PC-9 (cell line): Measurements from ENCODE around the gene UBTD2. TPM values are rescaled to one million over a fixed set of nuclear protein-coding genes. Genes with fewer than 3 reads are reported as not detected.

Experiments used
- BruUV-seq: library from RNA; stranded (reverse); fragments of 400-500 nt; replicated peaks from 2 replicates; lab custom pipeline; 2021; lab: Mats Ljungman, UMichigan
- CTCF ChIA-PET: fragments of 300-600 bp; sonication (Branson Sonifier 250); formaldehyde crosslinking; loops from one replicate; lab custom pipeline; 2022; ENCODE audit warnings: antibody characterized with exemption; lab: Charles Lee
- POLR2A ChIA-PET: fragments of 300-600 bp; sonication (Branson Sonifier 250); formaldehyde crosslinking; loops from one replicate; lab custom pipeline; 2022; ENCODE audit warnings: antibody characterized with exemption; ENCODE audit not compliant: unreplicated experiment; lab: Charles Lee
- DNase-seq, 2 experiments: peaks; one replicate each; pipeline versions ENCODE4 v3.0.0 to v3.0.0-alpha.2; 2015 to 2022; ENCODE audit warnings: mixed read lengths in 1 of 2
- H2AFZ ChIP-seq: fragments of 200-600 bp; sonication (generic); 2 replicates; pipeline ENCODE4 v1.8.1; 2017; ENCODE audit warnings: antibody characterized with exemption
- H3F3A ChIP-seq: fragments of 200-600 bp; sonication (generic); 2 replicates; pipeline ENCODE4 v1.8.1; 2017; ENCODE audit warnings: antibody characterized with exemption, mild to moderate bottlenecking, low read depth; ENCODE audit not compliant: insufficient read depth
- H3K27ac ChIP-seq: fragments of 200-600 bp; sonication (generic); 2 replicates; pipeline ENCODE4 v1.6.1; 2016; ENCODE audit warnings: mixed run types
- H3K27me3 ChIP-seq: fragments of 200-600 bp; sonication (generic); 2 replicates; pipeline ENCODE4 v1.6.1; 2016; ENCODE audit warnings: low read depth, mixed run types; ENCODE audit not compliant: insufficient read depth
- H3K36me3 ChIP-seq: fragments of 200-600 bp; sonication (generic); 2 replicates; pipeline ENCODE4 v1.6.1; 2016; ENCODE audit warnings: low read depth, mixed run types
- H3K4me1 ChIP-seq: fragments of 200-600 bp; sonication (generic); replicated peaks from 2 replicates; pipeline ENCODE4 v1.6.1; 2016; ENCODE audit warnings: mixed run types; ENCODE audit not compliant: insufficient read depth
- H3K4me2 ChIP-seq: fragments of 200-600 bp; sonication (generic); 2 replicates; pipeline ENCODE4 v1.6.1; 2017; ENCODE audit warnings: mixed run types
- H3K4me3 ChIP-seq: fragments of 200-600 bp; sonication (generic); 2 replicates; pipeline ENCODE4 v1.6.1; 2016; ENCODE audit warnings: mixed run types
- H3K79me2 ChIP-seq: fragments of 200-600 bp; sonication (generic); 2 replicates; pipeline ENCODE4 v1.6.1; 2017; ENCODE audit warnings: low read depth, mixed run types
- H3K9me2 ChIP-seq: fragments of 200-600 bp; sonication (generic); 2 replicates; pipeline ENCODE4 v1.8.1; 2017; ENCODE audit warnings: mild to moderate bottlenecking; ENCODE audit not compliant: insufficient read depth
- H3K9me3 ChIP-seq: fragments of 200-600 bp; sonication (generic); 2 replicates; pipeline ENCODE4 v1.8.1; 2016; ENCODE audit warnings: low read depth; ENCODE audit not compliant: insufficient read depth
- H4K20me1 ChIP-seq: fragments of 200-600 bp; sonication (generic); 2 replicates; pipeline ENCODE4 v1.8.1; 2017; ENCODE audit not compliant: insufficient read depth
- CTCF ChIP-seq: fragments of 200-600 bp; sonication (generic); conservative IDR thresholded peaks from 2 replicates; pipeline ENCODE4 v1.6.1; 2017; ENCODE audit warnings: mixed run types, antibody characterized with exemption, mild to moderate bottlenecking, moderate library complexity
- EZH2 ChIP-seq: fragments of 200-600 bp; sonication (generic); IDR thresholded peaks from 2 replicates; pipeline ENCODE4 v1.8.0; 2017; ENCODE audit warnings: antibody characterized with exemption, low read depth
- intact Hi-C: fragments of 100-400 bp; cut with micrococcal nuclease; formaldehyde crosslinking; loops from one replicate; pipeline ENCODE4 v1.10.0; 2022; ENCODE audit not compliant: unreplicated experiment
- total RNA-seq: library from RNA; stranded (reverse); gene quantifications from 2 replicates; pipeline ENCODE4 v1.2.3, GENCODE V29; 2021

Gene UBTD2
- total RNA-seq, 1 experiment from 2014 or later: 21.7 TPM

- no peaks in the 10 kb centered on the region for H3K27me3 ChIP-seq
- no peak overlapping the region for H2AFZ ChIP-seq
- H3K4me1 ChIP-seq: no peaks in the 10 kb centered on the region
- ChIA-PET POLR2A (no interaction called here), CTCF (no interaction called here)
- H3K36me3 ChIP-seq: no peaks in the 10 kb centered on the region
- intact Hi-C loops: no loop called here
- TF ChIP-seq CTCF: no peak
- TF ChIP-seq EZH2: no peak
- no peaks in the 10 kb centered on the region for H3K9me3 ChIP-seq
- no peak overlapping the region for H3K4me3 ChIP-seq
- no peaks in the 10 kb centered on the region for H3K9me2 ChIP-seq
- H3F3A ChIP-seq: no peaks in the 10 kb centered on the region; the same call in 1 of the 2 replicates
- H3K4me2 ChIP-seq: no peak overlapping the region
- BruUV-seq: no TSS peak
- 0 out of 2 replicates have a peak, but pooled peaks cover 6% of the 10 kb centered on the region for H4K20me1 ChIP-seq
- peaks cover 5% of the 10 kb centered on the region; the same call in 1 of the 2 replicates for H3K79me2 ChIP-seq
- H3K27ac ChIP-seq: no peak overlapping the region
- no peak for DNase-seq
These were observed 118.8 kb downstream of the UBTD2 start for GRCh38 chr5:172164769-172165212.

DNA sequence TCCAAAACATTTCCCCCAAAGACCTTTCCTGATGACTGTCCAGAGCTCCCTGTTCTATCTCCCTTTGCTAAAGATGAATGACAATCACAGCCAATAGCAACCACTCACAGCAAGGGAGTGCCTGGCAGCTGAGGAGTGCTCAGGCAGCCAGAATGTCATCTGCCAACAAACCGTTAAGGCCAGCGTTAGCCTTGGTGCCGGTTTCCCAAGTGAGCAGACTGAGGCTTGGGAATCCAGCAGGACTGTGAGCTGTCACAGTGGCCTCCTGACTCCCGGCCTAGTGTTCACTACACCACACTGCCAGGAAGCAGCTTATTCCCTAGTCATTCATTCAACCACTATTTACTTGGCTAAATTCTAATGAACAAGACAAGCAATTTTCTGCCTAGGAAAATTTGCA is 120.2 kb downstream of the UBTD2 start:
- H3K79me2 ChIP-seq: peaks cover 5% of the 10 kb centered on the region; the same call in 1 of the 2 replicates
- H3K4me3 ChIP-seq: no peak overlapping the region
- no peaks in the 10 kb centered on the region for H3K4me1 ChIP-seq
- no peak for TF ChIP-seq EZH2
- no peak for TF ChIP-seq CTCF
- H4K20me1 ChIP-seq: 0 out of 2 replicates have a peak, but pooled peaks cover 6% of the 10 kb centered on the region
- H3K4me2 ChIP-seq: no peak overlapping the region
- ChIA-PET POLR2A (no interaction called here), CTCF (interaction anchor here (0.6 kb wide), 1 partner anchor 132 kb away, joined by 4 read pairs; no protein-coding TSS in a partner anchor)
- intact Hi-C loops: no loop called here
- H3K27me3 ChIP-seq: no peaks in the 10 kb centered on the region
- no peaks in the 10 kb centered on the region for H3K9me3 ChIP-seq
- no peaks in the 10 kb centered on the region for H3K9me2 ChIP-seq
- no peaks in the 10 kb centered on the region; the same call in 1 of the 2 replicates for H3F3A ChIP-seq
- no peak overlapping the region for H2AFZ ChIP-seq
- no TSS peak for BruUV-seq
- DNase-seq: no peak
- no peak overlapping the region for H3K27ac ChIP-seq
- H3K36me3 ChIP-seq: no peaks in the 10 kb centered on the region

GRCh38 chr5:172162987-172163343 is 120.6 kb downstream of the UBTD2 start:
- Histone ChIP-seq H3K27me3 (no peaks in the 10 kb centered on the region), H3K9me3 (no peaks in the 10 kb centered on the region), H3K4me3 (no peak overlapping the region), H2AFZ (no peak overlapping the region), H3F3A (no peaks in the 10 kb centered on the region; the same call in 1 of the 2 replicates), H4K20me1 (0 out of 2 replicates have a peak, but pooled peaks cover 6% of the 10 kb centered on the region), H3K79me2 (peaks cover 5% of the 10 kb centered on the region; the same call in 1 of the 2 replicates), H3K36me3 (no peaks in the 10 kb centered on the region), H3K4me2 (no peak overlapping the region), H3K27ac (no peak overlapping the region), H3K4me1 (no peaks in the 10 kb centered on the region), H3K9me2 (no peaks in the 10 kb centered on the region)
- intact Hi-C loops: no loop called here
- ChIA-PET POLR2A (no interaction called here), CTCF (interaction anchor here (0.6 kb wide), 1 partner anchor 133 kb away, joined by 4 read pairs; no protein-coding TSS in a partner anchor)
- no peak for DNase-seq
- TF ChIP-seq EZH2 (no peak), CTCF (no peak)
- BruUV-seq: no TSS peak
